KMS-11 (cell line): Measurements from ENCODE around the gene SPON1.

ENCODE experiments used
- H2AFZ ChIP-seq: fragments of 200-600 bp; sonication (generic); 2 replicates; pipeline ENCODE4 v1.6.1; 2016; ENCODE audit warnings: antibody characterized with exemption, mixed run types, low read depth
- H3K27ac ChIP-seq: fragments of 200-600 bp; sonication (generic); 2 replicates; pipeline ENCODE4 v1.6.1; 2016; ENCODE audit warnings: mild to moderate bottlenecking, mixed run types
- H3K27me3 ChIP-seq: fragments of 200-600 bp; sonication (generic); 2 replicates; pipeline ENCODE4 v1.6.1; 2017; ENCODE audit warnings: mild to moderate bottlenecking, low read depth, mixed run types, moderate library complexity; ENCODE audit not compliant: insufficient read depth
- H3K36me3 ChIP-seq: fragments of 200-600 bp; sonication (generic); 2 replicates; pipeline ENCODE4 v1.6.1; 2017; ENCODE audit warnings: mild to moderate bottlenecking, mixed run types; ENCODE audit not compliant: insufficient read depth
- H3K4me1 ChIP-seq: fragments of 200-600 bp; sonication (generic); 2 replicates; pipeline ENCODE4 v1.6.1; 2016; ENCODE audit warnings: mild to moderate bottlenecking, low read depth, mixed run types; ENCODE audit not compliant: poor library complexity, severe bottlenecking
- H3K4me2 ChIP-seq: fragments of 200-600 bp; sonication (generic); 2 replicates; pipeline ENCODE4 v1.7.0; 2016; ENCODE audit warnings: mild to moderate bottlenecking, mixed run types
- H3K4me3 ChIP-seq: fragments of 200-600 bp; sonication (generic); IDR thresholded peaks from 2 replicates; pipeline ENCODE4 v1.6.1; 2017; ENCODE audit warnings: low read depth, low read length, mixed read lengths; ENCODE audit not compliant: insufficient read depth
- H3K79me2 ChIP-seq: fragments of 200-600 bp; sonication (generic); 2 replicates; pipeline ENCODE4 v1.6.1; 2016; ENCODE audit warnings: low read depth, mixed run types; ENCODE audit not compliant: insufficient read depth
- H3K9ac ChIP-seq: fragments of 200-600 bp; sonication (generic); 2 replicates; pipeline ENCODE4 v1.6.1; 2016; ENCODE audit warnings: mild to moderate bottlenecking, mixed run types
- H4K20me1 ChIP-seq: fragments of 200-600 bp; sonication (generic); 2 replicates; pipeline ENCODE4 v1.6.1; 2016; ENCODE audit warnings: mild to moderate bottlenecking, mixed run types; ENCODE audit not compliant: insufficient read depth
- TF ChIP-seq, protein P1 (sequence below): fragments of 200-600 bp; sonication (generic); conservative IDR thresholded peaks from 2 replicates; pipeline ENCODE4 v1.6.1; 2017; ENCODE audit warnings: low read depth, mild to moderate bottlenecking, antibody characterized with exemption, low read length, moderate library complexity, mixed read lengths

SPON1 gene

DNA sequence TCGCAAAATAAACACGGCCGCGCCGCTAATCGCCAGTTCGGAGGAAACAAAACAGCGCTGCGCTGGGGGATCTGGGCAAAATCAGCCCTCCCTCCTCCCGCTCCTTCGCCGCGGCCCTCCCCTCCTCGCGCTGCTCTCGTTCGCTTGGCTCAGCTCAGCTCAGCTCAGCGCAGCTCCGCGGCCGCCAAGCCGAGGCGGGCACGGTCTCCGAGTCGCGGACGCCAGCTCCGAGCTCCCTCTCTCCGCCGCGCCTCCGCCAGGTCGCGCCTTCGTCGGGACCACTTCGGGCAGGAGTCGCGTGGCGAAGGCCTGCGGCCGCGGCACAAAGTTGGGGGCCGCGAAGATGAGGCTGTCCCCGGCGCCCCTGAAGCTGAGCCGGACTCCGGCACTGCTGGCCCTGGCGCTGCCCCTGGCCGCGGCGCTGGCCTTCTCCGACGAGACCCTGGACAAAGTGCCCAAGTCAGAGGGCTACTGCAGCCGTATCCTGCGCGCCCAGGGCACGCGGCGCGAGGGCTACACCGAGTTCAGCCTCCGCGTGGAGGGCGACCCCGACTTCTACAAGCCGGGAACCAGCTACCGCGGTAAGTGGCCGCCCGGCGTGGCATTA lies at the start of gene SPON1:
Gene SPON1 (plus strand): TSS at position 162 of the 607 bp plus-strand sequence. CDS start 182 bp downstream, at position 344.
- Histone ChIP-seq H3K9ac (no peak within 1 kb of the TSS), H3K27me3 (no peaks in the 10 kb centered on the region)

DNA sequence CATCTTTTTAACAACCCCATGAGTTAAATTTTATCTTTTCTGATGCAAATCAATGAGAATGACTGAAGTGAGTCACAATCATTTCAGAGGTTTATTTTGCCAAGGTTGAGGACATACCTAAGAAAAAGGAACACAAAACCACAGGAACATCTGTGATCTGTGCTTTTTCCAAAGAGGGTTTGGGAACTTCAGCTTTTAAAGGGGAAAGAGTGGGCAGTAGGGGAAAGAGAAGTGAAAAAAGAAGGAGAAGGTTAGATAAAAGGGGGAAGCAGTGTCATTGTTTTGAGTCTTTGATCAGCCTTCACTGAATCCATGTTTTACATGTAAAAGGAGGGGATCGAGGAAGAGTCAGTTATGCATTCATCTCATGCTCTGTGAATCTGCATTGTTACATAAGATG lies 45.3 kb upstream of the SPON1 start:
- H3K27ac ChIP-seq: no peak overlapping the region

More for the DNA sequence above, at the start of gene SPON1:
- Histone ChIP-seq H2AFZ (no peak within 1 kb of the TSS), H3K79me2 (no peaks in the 10 kb centered on the region), H3K36me3 (no peaks in the 10 kb centered on the region), H3K27ac (no peak within 1 kb of the TSS), H3K4me2 (no peak within 1 kb of the TSS), H4K20me1 (no peaks in the 10 kb centered on the region), H3K4me1 (no peaks in the 10 kb centered on the region), H3K4me3 (no peak within 1 kb of the TSS)
- TF ChIP-seq, protein P1, sequence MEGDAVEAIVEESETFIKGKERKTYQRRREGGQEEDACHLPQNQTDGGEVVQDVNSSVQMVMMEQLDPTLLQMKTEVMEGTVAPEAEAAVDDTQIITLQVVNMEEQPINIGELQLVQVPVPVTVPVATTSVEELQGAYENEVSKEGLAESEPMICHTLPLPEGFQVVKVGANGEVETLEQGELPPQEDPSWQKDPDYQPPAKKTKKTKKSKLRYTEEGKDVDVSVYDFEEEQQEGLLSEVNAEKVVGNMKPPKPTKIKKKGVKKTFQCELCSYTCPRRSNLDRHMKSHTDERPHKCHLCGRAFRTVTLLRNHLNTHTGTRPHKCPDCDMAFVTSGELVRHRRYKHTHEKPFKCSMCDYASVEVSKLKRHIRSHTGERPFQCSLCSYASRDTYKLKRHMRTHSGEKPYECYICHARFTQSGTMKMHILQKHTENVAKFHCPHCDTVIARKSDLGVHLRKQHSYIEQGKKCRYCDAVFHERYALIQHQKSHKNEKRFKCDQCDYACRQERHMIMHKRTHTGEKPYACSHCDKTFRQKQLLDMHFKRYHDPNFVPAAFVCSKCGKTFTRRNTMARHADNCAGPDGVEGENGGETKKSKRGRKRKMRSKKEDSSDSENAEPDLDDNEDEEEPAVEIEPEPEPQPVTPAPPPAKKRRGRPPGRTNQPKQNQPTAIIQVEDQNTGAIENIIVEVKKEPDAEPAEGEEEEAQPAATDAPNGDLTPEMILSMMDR: no peak

DNA sequence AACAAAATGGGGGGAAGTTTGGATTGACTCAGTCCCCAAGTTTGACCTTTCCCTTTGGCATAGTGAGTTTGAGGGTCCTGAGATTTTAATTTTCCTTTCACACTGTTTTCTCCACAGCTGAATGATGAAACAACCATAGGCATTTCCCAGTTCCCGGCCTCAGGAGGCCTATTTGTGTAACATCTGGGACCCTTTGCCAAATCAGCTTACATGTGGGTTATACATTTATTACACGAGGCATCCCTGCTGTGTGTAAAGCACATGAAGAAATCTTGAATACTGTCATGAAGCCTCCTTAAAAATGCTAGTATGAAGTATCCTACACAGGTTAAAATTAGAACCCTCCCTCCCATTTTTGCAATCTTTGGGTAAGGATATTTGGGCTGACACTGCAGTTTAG lies 44.6 kb upstream of the SPON1 start:
- TF ChIP-seq, protein P1: no peak
- no peaks in the 10 kb centered on the region for H4K20me1 ChIP-seq
- no peaks in the 10 kb centered on the region for H3K4me1 ChIP-seq
- no peak overlapping the region for H3K4me3 ChIP-seq
- H3K4me2 ChIP-seq: no peak overlapping the region
- H3K36me3 ChIP-seq: no peaks in the 10 kb centered on the region
- H3K27ac ChIP-seq: no peak overlapping the region
- no peak overlapping the region for H2AFZ ChIP-seq
- H3K27me3 ChIP-seq: no peaks in the 10 kb centered on the region
- H3K79me2 ChIP-seq: no peaks in the 10 kb centered on the region
- no peak overlapping the region for H3K9ac ChIP-seq

More for the DNA sequence above, 45.3 kb upstream of the SPON1 start:
- no peak overlapping the region for H3K4me2 ChIP-seq
- no peak overlapping the region for H3K4me3 ChIP-seq
- no peak overlapping the region for H3K9ac ChIP-seq
- no peaks in the 10 kb centered on the region for H3K4me1 ChIP-seq
- H3K36me3 ChIP-seq: no peaks in the 10 kb centered on the region
- H3K27me3 ChIP-seq: no peaks in the 10 kb centered on the region
- H4K20me1 ChIP-seq: no peaks in the 10 kb centered on the region
- H3K79me2 ChIP-seq: no peaks in the 10 kb centered on the region
- TF ChIP-seq, protein P1: no peak
- no peak overlapping the region for H2AFZ ChIP-seq

DNA sequence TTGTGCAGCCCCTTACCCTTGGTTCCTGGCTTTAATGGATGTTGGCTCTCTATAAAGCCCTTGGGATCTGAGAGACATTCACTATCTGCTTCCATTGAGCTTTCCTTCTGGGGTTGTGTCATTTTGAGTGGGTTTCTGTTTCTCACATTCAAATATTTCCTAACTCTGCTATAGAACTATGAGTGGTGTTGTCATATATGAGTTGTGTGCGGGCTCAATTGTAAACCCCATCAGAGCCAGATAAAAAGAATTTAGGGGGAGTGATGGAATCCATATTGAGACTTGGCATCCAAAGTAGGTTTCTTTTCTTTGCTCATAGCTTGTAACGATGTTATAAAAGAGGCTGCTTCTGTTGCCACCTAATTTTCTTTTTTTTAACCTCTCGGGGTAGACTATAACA lies 41.8 kb upstream of the SPON1 start:
- Histone ChIP-seq H2AFZ (no peak overlapping the region), H4K20me1 (no peaks in the 10 kb centered on the region), H3K4me3 (no peak overlapping the region), H3K4me2 (no peak overlapping the region), H3K27me3 (no peaks in the 10 kb centered on the region), H3K27ac (no peak overlapping the region), H3K4me1 (no peaks in the 10 kb centered on the region), H3K9ac (no peak overlapping the region), H3K36me3 (no peaks in the 10 kb centered on the region), H3K79me2 (no peaks in the 10 kb centered on the region)
- TF ChIP-seq, protein P1: no peak
